Fibroblast of upper back skin (primary cell): Measurements from ENCODE around the gene STPG1.

Source experiments
- DNase-seq: peaks from one replicate; pipeline ENCODE4 v3.0.0-alpha.2; 2013

Gene STPG1

GRCh38 chr1:24337455-24337854, 76.1 kb downstream of the STPG1 start:
- no peak for DNase-seq

GRCh38 chr1:24336075-24336474, 77.5 kb downstream of the STPG1 start:
- no peak for DNase-seq

GRCh38 chr1:24331961-24332673, 81.5 kb downstream of the STPG1 start:
- no peak for DNase-seq

- peak; percentile 77 for DNase-seq
Measured at GRCh38 chr1:24329797-24330543, 83.6 kb downstream of the STPG1 start.

- DNase-seq, result no peak
Measured at GRCh38 chr1:24329331-24329730, 84.3 kb downstream of the STPG1 start.

GRCh38 chr1:24327891-24328290, 85.7 kb downstream of the STPG1 start:
- no peak for DNase-seq

GRCh38 chr1:24327486-24327885, 86.1 kb downstream of the STPG1 start:
- DNase-seq, result no peak

- no peak for DNase-seq
Measured at GRCh38 chr1:24325587-24326449, 87.8 kb downstream of the STPG1 start.

- DNase-seq, result no peak
Measured at GRCh38 chr1:24324903-24325302, 88.7 kb downstream of the STPG1 start.

GRCh38 chr1:24323281-24323680, 90.3 kb downstream of the STPG1 start:
- DNase-seq, result no peak

GRCh38 chr1:24322470-24323177, 91.0 kb downstream of the STPG1 start:
- DNase-seq, result peak; percentile 45

GRCh38 chr1:24321697-24322469, 91.7 kb downstream of the STPG1 start:
- peak; percentile 95 for DNase-seq

- DNase-seq, result no peak
Measured at GRCh38 chr1:24321126-24321525, 92.5 kb downstream of the STPG1 start.

GRCh38 chr1:24319962-24320361, 93.6 kb downstream of the STPG1 start:
- DNase-seq, result no peak

- DNase-seq, result peak; percentile 26
Measured at GRCh38 chr1:24319312-24319863, 94.2 kb downstream of the STPG1 start, which contains the start of gene GRHL3. GRHL3 (plus strand) TSS chr1:24319357; CDS start chr1:24319552, 195 bp downstream.

- no peak for DNase-seq
Measured at GRCh38 chr1:24318615-24319311, 94.8 kb downstream of the STPG1 start.

GRCh38 chr1:24317956-24318614, 95.5 kb downstream of the STPG1 start:
- peak; percentile 65 for DNase-seq

- no peak for DNase-seq
Measured at GRCh38 chr1:24317081-24317480, 96.5 kb downstream of the STPG1 start.

- no peak for DNase-seq
Measured at GRCh38 chr1:24316645-24317044, 96.9 kb downstream of the STPG1 start.

GRCh38 chr1:24315391-24315790, 98.2 kb downstream of the STPG1 start:
- no peak for DNase-seq
